Measurements from ENCODE around the gene MSLN.

Gene MSLN

DNA sequence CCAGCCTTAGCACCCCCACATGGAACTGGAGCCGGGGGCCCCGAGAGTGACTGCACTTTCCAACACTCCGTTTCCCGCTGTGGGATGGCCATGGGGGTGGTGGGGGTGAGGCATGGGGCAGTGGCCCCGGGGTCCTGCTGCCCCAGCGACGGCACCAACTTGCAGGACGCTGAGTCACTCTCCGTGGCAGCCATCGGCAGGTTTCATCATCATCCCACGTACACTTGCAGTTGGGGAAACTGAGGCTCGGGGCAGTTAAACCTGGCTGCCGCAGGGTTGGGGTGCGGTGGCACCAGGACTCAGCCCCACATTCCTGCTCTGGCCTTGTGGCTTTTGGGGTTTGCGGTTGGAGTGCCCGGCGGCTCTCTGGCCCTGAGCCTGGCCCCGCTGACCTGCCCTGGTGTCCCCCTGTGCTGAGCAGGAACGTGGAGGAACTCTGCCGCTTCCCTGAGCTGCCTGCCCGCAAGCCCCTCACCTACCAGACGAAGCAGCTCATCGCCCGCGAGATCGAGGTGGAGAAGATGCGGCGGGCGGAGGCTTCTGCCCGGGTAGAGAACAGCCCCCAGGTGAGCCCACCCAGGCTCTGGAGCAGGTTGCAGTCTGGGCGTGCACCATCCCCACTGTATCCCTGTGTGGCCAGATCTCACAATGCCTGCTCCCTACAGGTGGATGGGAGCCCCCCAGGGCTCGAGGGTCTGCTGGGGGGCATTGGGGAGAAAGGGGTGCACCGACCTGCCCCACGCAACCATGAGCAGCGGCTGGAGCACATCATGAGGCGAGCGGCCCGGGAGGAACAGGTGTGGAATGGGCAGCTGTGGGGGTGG, 36.0 kb downstream of the MSLN start:
- in situ Hi-C loops (cut with HindIII; ENCODE audit: low pct_ligation_motif_present, low pct_unique_long_range_greater_than_20kb, low sequenced_read_pairs), result no loop called here
- DNase-seq, result no peak

DNA sequence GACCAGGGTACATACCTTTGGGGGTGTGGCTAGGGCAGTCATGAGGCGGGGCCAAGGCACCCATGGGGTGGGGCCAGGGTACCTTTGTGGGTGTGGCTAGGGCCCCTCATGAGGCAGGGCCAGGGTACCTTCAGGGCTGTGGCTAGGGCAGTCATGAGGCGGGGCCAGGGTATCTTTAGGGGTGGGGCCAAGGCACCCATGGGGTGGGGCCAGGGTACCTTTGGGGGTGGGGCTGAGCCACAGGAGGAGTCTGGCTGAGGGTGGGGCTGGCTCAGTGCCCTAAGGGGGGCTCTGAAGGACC, 36.5 kb downstream of the MSLN start:
- DNase-seq, result no peak
- in situ Hi-C loops (cut with HindIII; ENCODE audit: low pct_ligation_motif_present, low pct_unique_long_range_greater_than_20kb, low sequenced_read_pairs), result no loop called here

DNA sequence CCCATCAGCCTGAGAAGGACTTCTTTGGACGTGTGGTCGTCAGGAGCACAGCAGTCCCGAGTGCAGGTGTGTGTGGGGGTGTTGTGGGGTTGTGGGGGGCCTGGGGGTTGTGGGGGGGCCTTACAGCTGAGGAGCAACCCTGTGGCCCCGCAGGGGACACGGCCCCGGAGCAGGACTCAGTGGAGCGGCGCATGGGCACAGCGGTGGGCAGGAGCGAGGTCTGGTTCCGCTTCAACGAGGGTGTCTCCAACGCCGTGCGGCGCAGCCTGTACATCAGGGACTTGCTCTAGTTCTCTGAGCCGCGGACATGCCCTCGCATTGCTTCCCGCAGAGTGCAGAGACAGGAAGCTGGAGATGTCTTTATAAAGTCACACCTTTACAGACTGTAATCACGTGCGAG, 37.2 kb downstream of the MSLN start:
- DNase-seq, result no peak
- in situ Hi-C loops (cut with HindIII; ENCODE audit: low pct_ligation_motif_present, low pct_unique_long_range_greater_than_20kb, low sequenced_read_pairs), result no loop called here

DNA sequence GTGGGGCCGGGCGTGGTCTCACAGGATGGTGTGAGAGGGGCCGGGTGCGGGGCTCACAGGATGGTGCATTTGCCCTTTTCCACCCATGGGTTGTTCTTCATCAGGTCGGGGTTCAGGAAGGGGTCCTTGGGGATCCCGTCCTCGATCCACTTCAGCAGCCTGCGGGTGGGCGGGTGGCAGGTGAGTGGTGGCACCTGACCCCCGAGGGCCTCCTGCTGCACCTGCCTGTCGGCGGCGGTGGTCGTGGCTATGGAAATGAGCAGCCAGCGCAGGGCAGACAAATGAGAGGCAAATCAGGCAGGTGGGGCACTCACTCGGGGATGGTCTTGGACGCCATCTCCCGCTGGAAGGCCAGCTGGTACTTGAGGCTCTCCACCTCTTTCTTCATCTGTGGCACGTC, 38.1 kb downstream of the MSLN start:
- DNase-seq, result no peak
- in situ Hi-C loops (cut with HindIII; ENCODE audit: low pct_ligation_motif_present, low pct_unique_long_range_greater_than_20kb, low sequenced_read_pairs), result no loop called here

DNA sequence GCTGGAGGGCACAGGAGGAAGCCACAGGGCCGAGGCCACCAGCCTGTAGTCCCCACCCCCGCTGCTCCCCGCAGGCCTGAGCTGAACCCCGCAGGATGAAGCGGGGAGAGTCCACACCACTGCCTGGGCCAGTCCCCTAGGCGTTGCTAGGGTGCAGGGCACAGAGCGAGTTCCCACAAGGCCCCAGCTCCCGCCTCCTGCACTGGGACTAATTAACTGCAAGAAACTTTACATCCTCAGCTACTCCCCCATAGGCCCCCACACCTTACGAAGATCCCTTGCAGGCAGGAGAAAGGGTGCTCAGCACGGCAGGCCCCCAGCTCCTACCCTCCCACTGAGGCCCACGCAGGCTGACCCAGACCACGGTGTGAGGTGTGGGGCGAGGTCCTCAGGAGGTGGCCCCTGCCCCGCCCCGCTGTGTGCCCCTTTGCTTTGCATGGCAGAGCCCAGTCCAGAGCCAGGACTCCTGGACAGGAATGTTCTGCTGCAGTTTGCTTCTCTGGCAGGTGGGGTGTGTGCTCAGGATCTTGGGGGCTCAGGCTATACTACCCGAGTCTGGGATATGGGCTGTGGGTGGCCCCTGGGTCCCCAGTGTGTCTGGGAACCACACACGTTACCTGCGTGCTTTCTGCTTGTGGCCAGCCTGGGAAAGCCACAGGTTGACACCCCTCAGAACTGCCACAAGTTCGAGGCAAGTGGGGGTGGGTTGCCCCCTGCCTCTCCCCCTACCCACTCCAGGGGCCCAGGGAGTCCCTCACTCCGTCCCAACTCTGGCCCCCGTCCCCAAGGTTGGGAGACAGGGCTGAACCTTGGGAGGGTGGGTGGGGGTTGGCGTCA, 38.8 kb downstream of the MSLN start:
- DNase-seq, result no peak
- in situ Hi-C loops (cut with HindIII; ENCODE audit: low pct_ligation_motif_present, low pct_unique_long_range_greater_than_20kb, low sequenced_read_pairs), result no loop called here

DNA sequence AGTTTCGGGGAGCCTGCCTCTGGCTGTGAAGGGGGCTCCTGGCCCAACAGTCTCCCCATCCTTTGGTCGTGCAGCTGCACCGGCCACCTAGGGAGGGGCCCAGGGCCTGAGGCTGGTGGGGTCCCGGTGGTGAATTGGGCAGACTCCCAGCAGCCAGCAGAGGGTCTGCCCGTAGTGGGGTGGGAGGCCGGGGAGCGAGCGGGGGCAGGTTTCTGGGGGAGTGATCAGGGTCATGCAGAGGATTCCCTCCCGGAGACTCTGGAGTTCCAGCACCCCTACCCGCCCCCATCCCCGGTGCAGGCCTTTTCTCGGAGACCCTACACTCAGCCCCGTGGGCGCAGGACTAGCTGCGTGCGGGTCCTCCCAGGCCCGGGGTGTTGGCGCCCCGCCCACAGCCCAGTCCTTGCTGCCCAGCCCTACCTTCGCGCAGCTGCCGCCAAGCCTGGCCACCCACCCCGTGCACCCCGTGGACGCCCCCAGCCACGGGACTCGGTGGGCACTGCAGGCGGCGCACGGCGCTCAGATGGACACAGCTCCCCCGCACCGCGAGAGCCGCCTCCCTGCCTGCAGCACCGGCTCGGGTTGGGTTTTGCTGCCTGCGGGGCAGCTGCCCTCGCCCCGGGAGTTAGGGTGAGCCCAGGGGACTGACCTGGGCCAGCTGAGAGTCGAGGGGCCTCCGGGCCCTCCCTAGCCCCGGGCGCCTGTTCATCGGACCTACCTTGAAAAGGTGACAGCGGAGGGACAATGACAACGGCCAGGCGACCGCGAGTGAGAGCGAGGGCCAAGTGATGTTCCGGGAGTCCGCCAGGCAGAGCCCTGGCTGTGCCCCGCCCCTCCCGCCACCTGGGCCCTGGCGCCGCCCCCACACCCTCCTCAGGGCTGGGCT, 39.7 kb downstream of the MSLN start, which contains the start of gene GNG13:
Gene GNG13, minus strand, starts transcription at position 787 of the 886 bp plus-strand sequence. CDS start 1,657 bp downstream, outside the sequence.
- in situ Hi-C loops (cut with HindIII; ENCODE audit: low pct_ligation_motif_present, low pct_unique_long_range_greater_than_20kb, low sequenced_read_pairs), result no loop called here
- DNase-seq, result no peak

DNA sequence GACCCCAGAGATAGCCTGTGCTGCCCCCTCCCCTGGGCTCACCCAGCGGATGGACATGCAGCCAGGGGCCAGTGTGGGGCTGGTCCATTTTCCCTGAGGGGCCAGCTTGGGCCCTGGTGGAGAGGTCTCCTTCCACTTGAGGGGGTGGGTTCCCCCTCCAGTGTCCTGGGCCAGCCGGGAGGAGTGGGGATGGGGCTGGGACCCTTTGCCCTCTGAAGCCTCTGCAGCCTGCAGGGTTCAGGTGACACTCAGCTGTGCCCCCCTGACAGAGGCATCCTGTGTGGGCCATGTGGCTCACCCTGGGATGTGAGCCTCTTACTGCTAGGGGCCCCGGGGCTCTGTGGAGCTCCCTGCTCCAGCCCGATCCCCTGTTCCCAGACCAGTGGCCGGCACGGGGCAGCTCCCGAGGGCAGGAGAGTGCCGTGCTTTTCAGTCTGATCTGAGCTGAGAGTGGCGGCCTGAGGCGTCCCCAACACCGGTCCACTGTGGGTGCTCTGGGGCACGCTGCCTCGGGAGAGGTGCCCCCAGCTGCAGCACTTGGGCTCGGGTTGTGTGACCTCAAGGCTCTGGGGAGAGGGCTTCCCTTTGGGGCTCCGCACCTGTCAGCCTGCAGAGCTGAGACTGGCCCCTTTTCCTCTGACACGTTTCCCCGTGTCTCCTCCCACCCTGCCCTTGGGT, 40.4 kb downstream of the MSLN start:
- in situ Hi-C loops (cut with HindIII; ENCODE audit: low pct_ligation_motif_present, low pct_unique_long_range_greater_than_20kb, low sequenced_read_pairs), result no loop called here
- DNase-seq, result no peak

DNA sequence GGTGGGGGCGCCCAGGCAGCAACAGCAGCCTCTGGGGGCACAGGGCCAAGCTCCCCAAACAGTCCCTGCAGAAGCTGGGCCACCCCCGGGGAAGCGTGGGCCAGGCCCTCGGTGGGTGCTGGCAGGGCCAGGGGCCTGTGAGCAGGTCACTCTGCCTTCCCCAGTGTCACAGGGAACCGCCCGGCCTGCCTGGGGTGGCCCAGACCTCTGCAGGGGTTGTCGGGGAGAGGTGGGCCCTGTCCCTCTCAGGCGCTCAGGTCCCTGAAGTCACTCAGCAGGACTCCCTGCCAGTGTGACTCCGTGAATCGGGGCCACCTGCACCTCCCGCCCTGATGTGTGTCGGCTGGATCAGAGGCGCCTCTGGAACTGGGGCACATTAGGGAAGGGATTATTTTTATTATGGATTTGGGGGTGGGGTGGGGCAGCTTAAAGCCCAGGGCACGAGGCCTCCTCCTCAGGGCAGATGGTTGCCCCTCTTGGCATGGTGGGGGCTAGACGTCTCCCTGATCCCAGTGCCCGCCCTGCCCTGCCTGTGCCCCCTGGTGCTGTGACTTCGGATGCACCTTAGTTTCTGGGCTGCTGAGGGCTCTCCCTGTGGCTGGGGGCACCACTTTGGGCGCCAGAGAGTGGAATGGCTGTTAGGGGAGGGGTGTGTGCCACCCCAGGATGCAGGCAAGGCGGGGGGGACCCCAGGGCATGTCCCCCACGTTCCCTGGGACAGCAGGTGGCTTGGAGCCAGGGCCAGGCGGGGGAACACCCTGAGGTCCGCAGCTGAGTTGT, 41.2 kb downstream of the MSLN start:
- in situ Hi-C loops (cut with HindIII; ENCODE audit: low pct_ligation_motif_present, low pct_unique_long_range_greater_than_20kb, low sequenced_read_pairs), result no loop called here

DNA sequence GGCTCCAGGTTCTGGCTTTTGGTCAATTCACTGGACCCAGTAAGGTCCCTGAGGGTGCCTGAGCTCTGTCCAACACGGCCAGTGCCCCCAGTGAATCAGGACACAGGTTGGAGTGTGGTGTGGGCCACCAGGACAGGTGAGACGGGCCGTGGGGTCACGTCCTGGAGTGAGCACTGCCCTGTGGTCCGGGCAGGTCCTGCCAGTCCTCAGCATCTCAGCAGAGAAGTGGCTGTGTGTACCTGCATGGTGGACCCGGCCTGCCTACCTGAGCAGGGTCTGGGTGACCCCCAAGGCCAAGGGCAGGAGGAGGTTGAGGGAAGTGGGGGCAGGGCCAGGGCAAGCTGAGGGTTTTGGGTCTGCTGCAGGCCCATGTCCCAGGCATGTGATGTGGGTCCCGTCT, 41.9 kb downstream of the MSLN start:
- in situ Hi-C loops (cut with HindIII; ENCODE audit: low pct_ligation_motif_present, low pct_unique_long_range_greater_than_20kb, low sequenced_read_pairs), result no loop called here
- DNase-seq, result no peak

More for the DNA sequence above, 41.2 kb downstream of the MSLN start:
- DNase-seq, result no peak

DNA sequence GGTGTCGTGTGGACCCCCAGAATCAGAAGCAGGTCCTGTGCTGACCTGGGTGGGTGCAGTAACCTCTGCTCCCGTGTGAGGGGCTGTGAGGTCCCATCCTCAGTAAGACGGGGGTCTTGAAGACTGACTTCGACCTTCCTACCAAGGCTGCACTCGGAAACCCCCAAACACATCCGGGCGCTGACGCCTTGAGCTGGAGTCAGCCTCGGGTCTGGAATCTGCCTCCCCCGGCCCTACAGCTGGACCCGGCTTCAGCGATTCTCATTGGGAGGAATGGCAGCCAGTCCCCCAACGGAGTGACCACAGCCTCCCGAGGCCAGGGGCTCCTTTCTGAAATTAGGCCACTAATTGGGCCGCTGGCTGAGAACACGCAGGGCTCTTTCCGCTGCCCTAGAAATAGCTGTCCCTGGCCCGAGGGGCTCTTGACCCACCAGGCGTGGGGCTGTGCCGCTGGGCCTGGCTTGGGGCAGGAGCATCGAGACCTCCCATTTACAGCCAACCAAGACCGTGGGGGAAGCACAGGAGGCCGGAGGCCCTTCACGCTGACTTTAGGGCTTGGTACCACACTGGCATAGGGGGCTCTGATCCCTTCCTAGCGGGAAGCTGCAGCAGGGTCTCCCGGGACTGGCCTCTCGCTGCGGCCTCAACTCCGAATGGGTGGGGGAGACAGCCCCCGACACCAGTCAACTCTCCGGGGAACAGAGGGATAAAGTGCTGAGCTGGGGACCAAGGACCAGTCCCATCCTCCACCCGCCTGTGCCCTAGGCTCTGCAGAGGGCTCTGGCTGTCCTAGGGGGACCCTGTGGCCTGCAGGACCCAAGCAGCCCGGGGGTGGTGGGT, 42.6 kb downstream of the MSLN start:
- no peak for DNase-seq
- in situ Hi-C loops (cut with HindIII; ENCODE audit: low pct_ligation_motif_present, low pct_unique_long_range_greater_than_20kb, low sequenced_read_pairs), result no loop called here

DNA sequence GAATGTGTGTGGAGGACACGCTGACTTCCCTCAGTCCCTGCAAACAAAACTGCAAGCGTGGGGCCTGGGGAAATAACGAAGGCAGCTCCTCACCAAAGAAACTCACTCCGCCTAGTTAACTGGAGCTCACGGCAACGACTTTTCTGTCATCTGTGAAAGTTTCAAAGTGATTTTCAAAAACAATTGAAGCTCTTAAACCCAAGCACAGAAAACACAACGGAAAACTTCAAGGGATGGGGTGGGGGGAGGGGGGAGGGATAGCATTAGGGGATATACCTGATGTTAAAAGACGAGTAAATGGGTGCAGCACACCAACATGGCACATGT, 43.2 kb downstream of the MSLN start:
- in situ Hi-C loops (cut with HindIII; ENCODE audit: low pct_ligation_motif_present, low pct_unique_long_range_greater_than_20kb, low sequenced_read_pairs), result no loop called here
- DNase-seq, result no peak

DNA sequence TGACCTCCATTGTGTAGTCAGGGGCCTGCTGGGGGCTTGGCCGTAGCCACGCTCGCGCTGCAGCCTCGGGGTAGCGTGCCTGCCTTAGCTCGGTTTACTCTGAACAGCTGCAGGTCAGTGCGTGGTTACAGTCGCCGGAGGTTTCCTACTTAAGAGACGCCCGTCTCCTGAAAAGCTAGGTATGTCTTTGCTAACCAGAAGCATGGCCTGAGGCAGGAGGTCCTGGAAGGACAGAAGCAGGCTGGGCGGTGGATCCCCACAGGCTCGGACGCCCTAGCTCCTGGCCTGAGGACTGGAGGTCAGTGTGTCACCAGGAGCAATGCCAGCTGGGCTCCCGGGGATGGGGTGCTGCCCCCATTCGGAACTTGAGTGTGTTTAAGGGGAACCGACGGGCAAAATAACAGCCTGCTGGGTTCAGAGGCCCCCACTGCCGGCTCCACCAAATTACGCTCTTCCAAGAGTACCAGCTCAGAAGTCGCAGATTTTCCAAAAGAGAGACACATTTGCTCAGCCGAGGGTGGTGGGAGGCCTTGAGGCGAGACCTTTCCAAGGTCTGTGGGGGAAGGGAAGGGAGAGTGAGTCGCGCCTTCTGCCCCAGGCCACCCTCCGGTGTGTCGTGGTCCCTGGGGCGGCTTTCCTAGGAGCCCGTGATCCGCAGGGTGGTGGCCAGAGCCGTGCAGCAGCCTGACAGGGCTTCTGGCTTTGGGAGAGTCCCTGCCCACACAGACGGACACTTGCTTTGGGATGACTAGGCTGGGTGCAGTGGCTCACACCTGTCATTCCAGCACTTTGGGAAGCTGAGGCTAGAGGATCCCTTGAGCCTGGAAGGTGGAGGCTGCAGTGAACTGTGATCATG, 43.9 kb downstream of the MSLN start:
- no peak for DNase-seq
- in situ Hi-C loops (cut with HindIII; ENCODE audit: low pct_ligation_motif_present, low pct_unique_long_range_greater_than_20kb, low sequenced_read_pairs), result no loop called here

DNA sequence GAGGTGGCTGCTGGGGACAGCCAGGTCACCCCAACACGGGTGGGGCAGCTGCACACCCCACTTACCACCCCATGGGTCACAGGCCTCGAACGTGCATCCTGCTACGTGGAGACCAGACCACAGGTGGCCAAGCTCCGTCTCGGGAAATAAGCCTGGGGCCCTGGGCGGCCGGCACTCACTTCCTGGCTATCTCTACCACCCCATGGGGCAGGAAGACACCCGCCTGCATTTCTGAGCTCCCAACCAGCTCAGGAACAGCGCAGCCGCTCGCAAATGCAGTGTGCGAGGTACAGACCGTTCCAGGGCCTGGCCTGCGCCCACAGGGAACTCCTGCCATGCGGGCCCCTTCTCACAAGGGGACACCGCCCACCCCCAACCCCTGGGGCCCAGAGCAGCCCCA, 44.9 kb downstream of the MSLN start:
- in situ Hi-C loops (cut with HindIII; ENCODE audit: low pct_ligation_motif_present, low pct_unique_long_range_greater_than_20kb, low sequenced_read_pairs), result no loop called here
- DNase-seq, result no peak

DNA sequence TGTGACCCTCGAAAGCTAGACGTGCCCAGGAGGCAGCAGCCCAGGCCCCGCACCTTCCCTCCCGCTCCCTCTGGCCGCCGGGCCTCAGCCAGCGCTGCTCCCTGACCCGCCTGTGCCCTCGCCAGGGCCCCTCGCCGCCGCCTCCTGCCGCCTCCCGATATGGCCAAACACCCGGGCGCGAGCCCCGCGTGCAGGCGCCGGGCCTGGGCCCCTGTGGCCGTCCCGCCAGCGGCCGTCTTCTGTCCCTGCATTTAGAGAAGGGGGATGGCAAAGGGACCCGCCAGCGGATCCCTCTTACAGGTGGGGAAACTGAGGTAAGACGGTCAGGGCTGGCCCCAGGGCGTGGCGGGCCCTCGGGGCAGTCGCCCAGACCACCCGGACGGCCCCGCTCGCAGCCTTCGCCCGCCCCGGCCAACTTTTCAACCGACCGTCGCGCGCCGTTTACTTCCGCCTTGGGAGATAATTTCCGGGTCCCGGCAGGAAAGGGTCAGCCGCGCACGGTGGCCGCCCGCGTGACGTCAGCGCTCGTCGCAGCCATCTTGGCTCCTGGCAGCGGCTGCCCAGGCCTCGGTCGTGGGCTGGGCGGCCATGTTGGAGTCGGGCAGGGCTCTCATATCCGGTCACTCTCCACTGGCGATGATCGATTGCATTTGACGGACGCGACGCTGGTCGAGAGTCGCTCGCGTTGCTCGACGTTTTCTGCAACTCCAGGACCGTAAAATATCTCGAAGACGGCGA, 47.0 kb downstream of the MSLN start:
- in situ Hi-C loops (cut with HindIII; ENCODE audit: low pct_ligation_motif_present, low pct_unique_long_range_greater_than_20kb, low sequenced_read_pairs), result no loop called here
- peak; percentile 97 for DNase-seq

DNA sequence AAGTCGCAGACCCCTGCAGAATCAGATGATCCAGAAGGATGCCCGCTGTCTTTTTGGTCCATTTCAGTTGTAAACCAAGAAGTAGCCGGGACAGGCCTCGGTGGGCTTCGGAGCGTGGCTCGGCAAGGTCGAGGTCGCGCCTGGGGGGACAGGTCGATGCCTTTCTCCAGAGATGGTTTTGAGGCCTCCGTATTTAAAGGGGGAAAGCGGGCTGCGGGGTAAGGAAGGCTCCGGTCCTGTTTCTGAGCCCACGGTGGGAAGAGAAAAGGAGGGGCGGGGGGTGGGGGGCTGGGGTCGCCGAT, 47.5 kb downstream of the MSLN start:
- in situ Hi-C loops (cut with HindIII; ENCODE audit: low pct_ligation_motif_present, low pct_unique_long_range_greater_than_20kb, low sequenced_read_pairs), result no loop called here
- DNase-seq, result no peak
